ENCODE data around the gene TMEM163. TPM values are rescaled to one million over a fixed set of nuclear protein-coding genes. Genes with fewer than 3 reads are reported as not detected.

Gene TMEM163
- total and polyA plus RNA-seq, 12 donors, result 0.16 to 1.7 (median 0.37) TPM

- DNase-seq, result no peak
- WGBS, 2 donors, result 78 to 84% methylated on average over 6 of the region's 6 CpGs
- TF ChIP-seq CTCF (IDR thresholded peaks at IDR 0.05), result no peak
- intact Hi-C loops (cut with DNase I), result no loop called here
- peaks cover 0 to 11% (median 6%) of the 10 kb centered on the region in 9 donors for H3K4me1 ChIP-seq
- H3K4me3 ChIP-seq, result no peak overlapping the region
- H3K36me3 ChIP-seq, result no peaks in the 10 kb centered on the region
- ATAC-seq, result no peak
- H3K9me3 ChIP-seq, result no peaks in the 10 kb centered on the region
- H3K27me3 ChIP-seq, result peaks cover 11 to 66% (median 39%) of the 10 kb centered on the region in 7 donors
- no peak overlapping the region for H3K27ac ChIP-seq
Observed at GRCh38 chr2:134722728-134723127, 3.9 kb upstream of the TMEM163 start.

- 92 to 95% methylated on average over 4 of the region's 4 CpGs for WGBS, 2 donors
- intact Hi-C loops (cut with DNase I), result no loop called here
- Histone ChIP-seq H3K27ac (no peak overlapping the region), H3K27me3 (peaks cover 11 to 76% (median 51%) of the 10 kb centered on the region in 7 donors), H3K4me3 (no peak overlapping the region), H3K4me1 (peaks cover 0 to 15% (median 13%) of the 10 kb centered on the region in 9 donors), H3K36me3 (no peaks in the 10 kb centered on the region), H3K9me3 (no peaks in the 10 kb centered on the region)
- DNase-seq (no peak), ATAC-seq (no peak)
- no peak for TF ChIP-seq CTCF (IDR thresholded peaks at IDR 0.05)
Observed at GRCh38 chr2:134721596-134721995, 2.8 kb upstream of the TMEM163 start.

GRCh38 chr2:134718023-134718816 lies 580 bp downstream of the TMEM163 start:
- ATAC-seq, result peak in 6 of 8 donors; percentile 24 to 60 (median 42)
- no peak for TF ChIP-seq CTCF (IDR thresholded peaks at IDR 0.05)
- peak overlapping the region in 3 of 10 donors; percentile 15 to 52 (median 35) for H3K27ac ChIP-seq

GRCh38 chr2:134717286-134718022 lies 1.3 kb downstream of the TMEM163 start:
- Histone ChIP-seq H3K4me3 (peak overlapping the region; percentile 36 to 70 (median 52)), H3K36me3 (no peaks in the 10 kb centered on the region), H3K9me3 (no peaks in the 10 kb centered on the region), H3K4me1 (peaks cover 0 to 23% (median 13%) of the 10 kb centered on the region in 9 donors), H3K27me3 (peaks cover 11 to 98% (median 68%) of the 10 kb centered on the region in 7 donors), H3K27ac (peak overlapping the region in 3 of 10 donors; percentile 15 to 52 (median 35))
- peak in 3 of 8 donors; percentile 8 to 42 (median 27) for ATAC-seq
- TF ChIP-seq CTCF (IDR thresholded peaks at IDR 0.05), result no peak
- WGBS, 2 donors, result 16 to 20% methylated on average over 24 of the region's 24 CpGs
- intact Hi-C loops (cut with DNase I), result loop anchor here in 1 of 10 donors (5.0 kb wide), 1 partner anchor 380 kb away; no protein-coding TSS in a partner anchor
- peak in 1 of 2 donors; percentile 11 for DNase-seq

More at GRCh38 chr2:134718023-134718816, 580 bp downstream of the TMEM163 start:
- WGBS, 2 donors, result 1% methylated on average over 88 to 91 of the region's 91 CpGs
- Histone ChIP-seq H3K36me3 (no peaks in the 10 kb centered on the region), H3K9me3 (no peaks in the 10 kb centered on the region), H3K27me3 (peaks cover 11 to 99% (median 70%) of the 10 kb centered on the region in 7 donors), H3K4me1 (peaks cover 0 to 16% (median 13%) of the 10 kb centered on the region in 9 donors), H3K4me3 (peak overlapping the region; percentile 36 to 70 (median 52))
- DNase-seq, result peak in 1 of 2 donors; percentile 30
- intact Hi-C loops (cut with DNase I), result loop anchor here in 1 of 10 donors (5.0 kb wide), 1 partner anchor 381 kb away; no protein-coding TSS in a partner anchor

Data from heart right ventricle (tissue), 16 donors.